OCI-LY7 (cell line): ENCODE data around the gene MVB12B.

Source experiments
- EZH2phosphoT487 ChIP-seq: fragments of 200-600 bp; sonication (generic); IDR thresholded peaks from 2 replicates; pipeline ENCODE4 v1.6.1; 2018; ENCODE audit warnings: low read depth, borderline replicate concordance, mild to moderate bottlenecking, mixed run types, antibody characterized with exemption, low read length, moderate library complexity, mixed read lengths
- TF ChIP-seq, protein P1 (sequence below): fragments of 200-600 bp; sonication (generic); conservative IDR thresholded peaks from 2 replicates; pipeline ENCODE4 v1.5.1; 2014; ENCODE audit warnings: mild to moderate bottlenecking, antibody characterized with exemption, low read length, moderate library complexity, mixed read lengths

DNA sequence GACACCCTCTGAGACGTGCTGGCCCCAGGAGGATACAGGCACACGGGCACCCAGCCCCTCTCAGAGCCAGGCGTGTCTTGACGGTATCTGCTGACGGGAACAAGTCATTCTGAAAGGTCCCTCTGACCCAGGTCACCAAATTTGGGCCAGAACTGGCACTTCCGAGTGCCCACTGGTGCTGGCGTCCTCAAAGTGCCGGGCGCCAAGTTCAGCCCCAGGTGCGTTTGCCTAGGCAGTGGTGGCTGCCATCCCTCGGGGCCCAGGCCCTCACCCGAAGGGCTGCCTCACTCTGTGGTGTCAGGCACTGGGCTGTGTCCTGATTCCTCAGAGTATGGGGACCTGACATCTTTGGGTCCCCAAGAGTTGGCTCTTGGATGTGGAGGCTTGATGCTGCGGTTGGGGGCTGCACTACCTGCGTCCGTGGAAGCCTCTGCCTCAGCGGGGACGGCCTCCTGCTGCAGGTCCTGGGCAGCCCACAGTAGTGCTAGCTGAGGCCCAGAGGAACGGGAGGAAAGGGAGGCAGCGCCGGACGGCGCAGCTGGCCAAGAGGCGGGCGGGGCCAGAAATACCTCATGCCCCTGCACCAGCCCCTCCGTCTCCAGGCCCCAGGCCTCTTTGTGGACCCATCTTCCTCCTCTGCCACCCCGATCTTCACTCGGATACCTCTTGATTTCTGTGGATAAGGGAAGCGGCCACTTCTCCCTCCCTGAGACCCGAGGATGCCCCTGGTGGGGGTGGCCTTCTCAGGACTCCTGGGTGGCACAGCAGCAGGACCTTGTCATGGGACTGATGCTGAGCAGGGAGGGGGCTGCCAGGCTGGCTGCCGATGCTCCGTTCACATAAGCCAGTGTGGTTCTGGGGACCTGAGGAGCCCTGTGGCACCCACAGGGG, 177.7 kb downstream of the MVB12B start:
- TF ChIP-seq, protein P1, sequence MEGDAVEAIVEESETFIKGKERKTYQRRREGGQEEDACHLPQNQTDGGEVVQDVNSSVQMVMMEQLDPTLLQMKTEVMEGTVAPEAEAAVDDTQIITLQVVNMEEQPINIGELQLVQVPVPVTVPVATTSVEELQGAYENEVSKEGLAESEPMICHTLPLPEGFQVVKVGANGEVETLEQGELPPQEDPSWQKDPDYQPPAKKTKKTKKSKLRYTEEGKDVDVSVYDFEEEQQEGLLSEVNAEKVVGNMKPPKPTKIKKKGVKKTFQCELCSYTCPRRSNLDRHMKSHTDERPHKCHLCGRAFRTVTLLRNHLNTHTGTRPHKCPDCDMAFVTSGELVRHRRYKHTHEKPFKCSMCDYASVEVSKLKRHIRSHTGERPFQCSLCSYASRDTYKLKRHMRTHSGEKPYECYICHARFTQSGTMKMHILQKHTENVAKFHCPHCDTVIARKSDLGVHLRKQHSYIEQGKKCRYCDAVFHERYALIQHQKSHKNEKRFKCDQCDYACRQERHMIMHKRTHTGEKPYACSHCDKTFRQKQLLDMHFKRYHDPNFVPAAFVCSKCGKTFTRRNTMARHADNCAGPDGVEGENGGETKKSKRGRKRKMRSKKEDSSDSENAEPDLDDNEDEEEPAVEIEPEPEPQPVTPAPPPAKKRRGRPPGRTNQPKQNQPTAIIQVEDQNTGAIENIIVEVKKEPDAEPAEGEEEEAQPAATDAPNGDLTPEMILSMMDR, result no peak
- no peak for TF ChIP-seq EZH2phosphoT487
